Aorta (tissue), 5 donors: ENCODE data around the gene SLC39A11. TPM values are rescaled to one million over a fixed set of nuclear protein-coding genes. Genes with fewer than 3 reads are reported as not detected.

Source experiments
- ATAC-seq: fragments of 200-7000 bp; cut with Tn5 transposase; one replicate; pipeline ENCODE4 v1.9.1; 2022; ENCODE audit warnings: moderate library complexity; ENCODE audit not compliant: low FRiP score
- DNase-seq, 2 donors: peaks; one replicate each; pipeline ENCODE4 v3.0.0-alpha.2; 2020
- H3K27ac ChIP-seq, 2 donors: one replicate each; pipeline ENCODE4 v1.5.1; 2013; ENCODE audit warnings: low read length in 2 of 2, mild to moderate bottlenecking in 2 of 2, moderate library complexity in 2 of 2, control low read depth in 1 of 2, inconsistent platforms in 1 of 2, low read depth in 1 of 2
- H3K27me3 ChIP-seq, 2 donors: one replicate each; pipeline ENCODE4 v1.6.1; 2013; ENCODE audit warnings: control low read depth in 1 of 2, low read length in 1 of 2, mild to moderate bottlenecking in 1 of 2, moderate library complexity in 1 of 2; ENCODE audit not compliant: insufficient read depth in 2 of 2, control insufficient read depth in 1 of 2
- H3K36me3 ChIP-seq, 2 donors: one replicate each; pipeline ENCODE4 v1.6.1; 2013; ENCODE audit warnings: control low read depth in 1 of 2, low read length in 1 of 2, mild to moderate bottlenecking in 1 of 2; ENCODE audit not compliant: insufficient read depth in 2 of 2, control insufficient read depth in 1 of 2
- H3K4me1 ChIP-seq, 2 donors: one replicate each; pipeline ENCODE4 v1.6.1; 2013; ENCODE audit warnings: low read length in 2 of 2, control low read depth in 1 of 2, mild to moderate bottlenecking in 1 of 2, moderate library complexity in 1 of 2; ENCODE audit not compliant: insufficient read depth in 2 of 2, control insufficient read depth in 1 of 2
- H3K4me3 ChIP-seq, 2 donors: one replicate each; pipeline ENCODE4 v1.5.1; 2013; ENCODE audit warnings: low read length in 2 of 2, control low read depth in 1 of 2, mild to moderate bottlenecking in 1 of 2
- H3K9me3 ChIP-seq: one replicate; pipeline ENCODE4 v1.6.1; 2013; ENCODE audit warnings: mild to moderate bottlenecking, low read length; ENCODE audit not compliant: control insufficient read depth
- WGBS, 2 donors: extraction: QIAGEN DNeasy Blood & Tissue Kit; methylation state at CpG; one replicate each; pipeline ENCODE4 v1.1.7; 2013; 5-methylcytosine and 5-hydroxymethylcytosine counted together
- intact Hi-C, 2 donors: fragments of 100-400 bp; cut with DNase I; formaldehyde crosslinking; loops; one replicate each; pipeline versions ENCODE4 v1.14.2 to v1.15.0; 2022
- polyA plus RNA-seq, 2 donors: library from polyadenylated mRNA; stranded (reverse); fragments of 200-250 nt; gene quantifications; one replicate each; pipeline ENCODE4 v1.2.3, GENCODE V29; 2013
- total RNA-seq, 2 donors: library from RNA; stranded (reverse); fragmentation: NEBNext Ultra II Directional; extraction: Animal tissue kit (Norgen Biotek cat#: 25700); gene quantifications; one replicate each; pipeline ENCODE4 v1.2.1, GENCODE V29; 2021
- donor health status: healthy with polysubstance abuse.
- donor health status: Bipolar disorder and iron deficiency.
- donor health status: DM: no; HTN: no; CAD: no.
- donor health status: DM: no; HTN: no; CAD: no.
- donor health status: DM: yes; HTN: yes; CAD: no.

The SLC39A11 gene
- total and polyA plus RNA-seq, 4 donors, result 9.3 to 31.8 (median 17.5) TPM

DNA sequence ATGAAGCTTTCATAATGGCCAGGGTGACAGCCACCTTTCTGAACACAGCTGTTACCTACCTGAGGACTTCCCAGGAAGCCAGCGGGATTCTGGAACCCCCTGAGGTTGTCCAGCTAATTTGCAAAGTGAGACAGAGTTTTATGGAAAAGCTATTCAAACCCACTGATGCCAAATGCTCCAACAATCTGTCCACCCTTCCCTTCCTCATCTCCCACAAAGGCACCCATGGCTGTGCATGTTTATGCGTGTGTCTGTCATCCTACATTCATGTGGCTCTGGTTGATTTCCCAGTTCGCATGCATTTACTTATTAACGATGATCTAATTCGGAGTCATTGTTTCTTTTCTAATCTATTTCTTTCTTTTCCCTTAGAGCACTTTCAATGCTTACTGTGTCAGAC is 217.1 kb downstream of the SLC39A11 start:
- intact Hi-C loops, result no loop called here
- 76 to 78% methylated on average over 5 of the region's 5 CpGs for WGBS, 2 donors
- no peaks in the 10 kb centered on the region for H3K4me1 ChIP-seq
- no peak for ATAC-seq
- H3K9me3 ChIP-seq, result peaks cover 5% of the 10 kb centered on the region
- H3K36me3 ChIP-seq, result peaks cover 0 to 1% of the 10 kb centered on the region in 2 donors
- H3K27me3 ChIP-seq, result no peaks in the 10 kb centered on the region
- DNase-seq, result no peak
- no peak overlapping the region for H3K27ac ChIP-seq
- H3K4me3 ChIP-seq, result no peak overlapping the region

DNA sequence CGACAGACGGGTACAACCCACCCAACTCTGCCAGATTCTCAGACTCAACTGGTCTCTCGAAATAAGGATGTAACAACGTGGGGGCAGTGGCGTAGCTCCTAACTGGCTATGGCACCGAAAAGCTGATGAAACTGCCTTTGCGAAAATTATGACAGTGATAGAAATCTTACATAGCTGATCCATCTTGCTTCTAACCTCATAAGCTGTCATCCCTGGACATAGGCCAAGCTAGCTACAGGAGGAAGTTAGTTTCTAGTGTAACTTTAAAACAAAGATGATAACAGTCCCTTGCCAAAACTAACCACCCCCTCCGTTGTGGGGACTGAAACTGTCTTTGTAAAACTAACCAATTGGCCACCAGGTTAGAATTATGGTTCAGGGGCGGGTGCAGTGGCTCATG is 220.1 kb downstream of the SLC39A11 start:
- H3K36me3 ChIP-seq, result peaks cover 0 to 1% of the 10 kb centered on the region in 2 donors
- intact Hi-C loops, result no loop called here
- H3K9me3 ChIP-seq, result no peaks in the 10 kb centered on the region
- DNase-seq (no peak), ATAC-seq (no peak)
- H3K4me1 ChIP-seq, result no peaks in the 10 kb centered on the region
- 92% methylated on average over 9 of the region's 9 CpGs for WGBS, 2 donors
- H3K27ac ChIP-seq, result no peak overlapping the region
- H3K27me3 ChIP-seq, result no peaks in the 10 kb centered on the region
- no peak overlapping the region for H3K4me3 ChIP-seq

- Histone ChIP-seq H3K27me3 (no peaks in the 10 kb centered on the region), H3K36me3 (peaks cover 0 to 1% of the 10 kb centered on the region in 2 donors), H3K4me1 (no peaks in the 10 kb centered on the region), H3K9me3 (no peaks in the 10 kb centered on the region), H3K4me3 (no peak overlapping the region), H3K27ac (no peak overlapping the region)
- WGBS, 2 donors, result 88 to 94% methylated on average over 6 of the region's 6 CpGs
- DNase-seq (no peak), ATAC-seq (no peak)
- intact Hi-C loops, result no loop called here
These were observed 222.0 kb downstream of the SLC39A11 start for GRCh38 chr17:72870367-72870985.

- H3K9me3 ChIP-seq, result no peaks in the 10 kb centered on the region
- no peak overlapping the region for H3K27ac ChIP-seq
- peaks cover 0 to 1% of the 10 kb centered on the region in 2 donors for H3K36me3 ChIP-seq
- DNase-seq, result no peak
- no peak for ATAC-seq
- WGBS, 2 donors, result 93 to 96% methylated on average over 7 of the region's 7 CpGs
- intact Hi-C loops, result no loop called here
- no peaks in the 10 kb centered on the region for H3K4me1 ChIP-seq
- no peaks in the 10 kb centered on the region for H3K27me3 ChIP-seq
- no peak overlapping the region for H3K4me3 ChIP-seq
These were observed 222.9 kb downstream of the SLC39A11 start for GRCh38 chr17:72869630-72870029.

DNA sequence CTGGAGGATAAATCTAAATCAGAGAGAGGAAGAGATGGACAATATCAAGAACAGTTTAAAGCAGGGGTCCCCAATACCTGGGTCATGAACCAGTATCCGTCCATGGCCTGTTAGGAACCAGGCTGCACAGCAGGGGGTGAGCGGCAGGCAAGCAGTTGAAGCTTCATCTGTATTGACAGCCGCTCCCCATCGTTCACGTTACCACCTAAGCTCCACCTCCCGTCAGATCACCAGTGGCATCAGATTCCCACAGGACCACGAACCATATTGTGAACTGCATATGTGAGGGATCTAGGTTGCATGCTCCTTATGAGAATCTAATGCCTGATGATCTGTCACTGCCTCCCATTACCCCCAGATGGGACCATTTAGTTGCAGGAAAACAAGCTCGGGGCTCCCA is 226.5 kb downstream of the SLC39A11 start:
- intact Hi-C loops, result no loop called here
- 94 to 97% methylated on average over 8 of the region's 8 CpGs for WGBS, 2 donors
- no peaks in the 10 kb centered on the region for H3K27me3 ChIP-seq
- no peak overlapping the region for H3K4me3 ChIP-seq
- H3K27ac ChIP-seq, result no peak overlapping the region
- no peaks in the 10 kb centered on the region for H3K4me1 ChIP-seq
- no peak for DNase-seq
- H3K36me3 ChIP-seq, result no peaks in the 10 kb centered on the region
- H3K9me3 ChIP-seq, result no peaks in the 10 kb centered on the region
- ATAC-seq, result no peak

- 86 to 90% methylated on average over 11 of the region's 11 CpGs for WGBS, 2 donors
- Histone ChIP-seq H3K4me1 (no peaks in the 10 kb centered on the region), H3K36me3 (no peaks in the 10 kb centered on the region), H3K27ac (no peak overlapping the region), H3K4me3 (no peak overlapping the region), H3K27me3 (no peaks in the 10 kb centered on the region), H3K9me3 (peaks cover 2% of the 10 kb centered on the region)
- no peak for ATAC-seq
- intact Hi-C loops, result no loop called here
- DNase-seq, result no peak
These were observed 228.8 kb downstream of the SLC39A11 start for GRCh38 chr17:72863526-72864211.

- H3K4me1 ChIP-seq, result no peaks in the 10 kb centered on the region
- H3K27ac ChIP-seq, result no peak overlapping the region
- WGBS, 2 donors, result 55 to 60% methylated on average over 7 of the region's 7 CpGs
- H3K4me3 ChIP-seq, result no peak overlapping the region
- ATAC-seq (no peak), DNase-seq (no peak)
- intact Hi-C loops, result no loop called here
- H3K9me3 ChIP-seq, result peaks cover 2% of the 10 kb centered on the region
- no peaks in the 10 kb centered on the region for H3K27me3 ChIP-seq
- no peaks in the 10 kb centered on the region for H3K36me3 ChIP-seq
These were observed 230.1 kb downstream of the SLC39A11 start for GRCh38 chr17:72862276-72862999.

- no peak overlapping the region for H3K4me3 ChIP-seq
- no peaks in the 10 kb centered on the region for H3K27me3 ChIP-seq
- intact Hi-C loops, result no loop called here
- H3K36me3 ChIP-seq, result no peaks in the 10 kb centered on the region
- no peaks in the 10 kb centered on the region for H3K4me1 ChIP-seq
- no peak for DNase-seq
- H3K27ac ChIP-seq, result no peak overlapping the region
- ATAC-seq, result no peak
- H3K9me3 ChIP-seq, result peaks cover 2% of the 10 kb centered on the region
These were observed 230.7 kb downstream of the SLC39A11 start for GRCh38 chr17:72861811-72862210.

DNA sequence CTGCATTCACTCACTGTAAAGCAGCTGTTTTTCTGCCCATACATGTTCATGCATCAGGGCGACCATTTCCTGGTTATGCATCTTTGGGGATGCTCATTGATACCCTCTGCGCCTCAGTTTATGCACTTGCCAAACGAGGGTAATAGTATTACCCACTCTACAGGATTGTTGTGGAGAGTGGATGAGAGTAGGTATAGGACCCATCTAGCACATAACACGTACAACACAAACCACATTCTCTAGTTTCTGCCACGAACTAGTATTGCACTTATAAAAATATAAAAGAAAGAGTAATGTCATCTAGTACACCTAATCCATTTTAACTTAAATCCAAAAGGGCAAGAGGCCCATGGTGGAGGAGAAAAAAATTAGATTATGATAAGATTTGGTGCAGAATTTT is 231.7 kb downstream of the SLC39A11 start:
- Histone ChIP-seq H3K36me3 (no peaks in the 10 kb centered on the region), H3K9me3 (peaks cover 2% of the 10 kb centered on the region), H3K27me3 (no peaks in the 10 kb centered on the region), H3K4me3 (no peak overlapping the region), H3K4me1 (no peaks in the 10 kb centered on the region), H3K27ac (no peak overlapping the region)
- DNase-seq, result no peak
- intact Hi-C loops, result no loop called here
- WGBS, 2 donors, result 80 to 87% methylated on average over 5 of the region's 5 CpGs
- ATAC-seq, result no peak
